ENCODE data around the gene CPNE4.

Gene CPNE4

GRCh38 chr3:131503320-131503635 is 531.5 kb downstream of the CPNE4 start:
- H3K27me3 ChIP-seq (ENCODE audit: control insufficient read depth, low read length) = no peaks in the 10 kb centered on the region
- H3K79me2 ChIP-seq (ENCODE audit: control insufficient read depth, low read length) = peaks cover 43% of the 10 kb centered on the region
- peak overlapping the region; percentile 99 for H3K4me3 ChIP-seq (ENCODE audit: low read length)
- TF ChIP-seq EZH2phosphoT487 (IDR thresholded peaks at IDR 0.05; ENCODE audit: borderline replicate concordance, low read length) (no peak), CTCF (IDR thresholded peaks at IDR 0.05; ENCODE audit: low read depth, low read length, poor library complexity, severe bottlenecking) (no peak)
- peaks cover 40% of the 10 kb centered on the region for H3K36me3 ChIP-seq (ENCODE audit: control insufficient read depth, low read length)
- no peaks in the 10 kb centered on the region for H3F3A ChIP-seq (ENCODE audit: control insufficient read depth, insufficient read depth)
- no peak overlapping the region for H3K27ac ChIP-seq (ENCODE audit: low read depth, low read length)
- H4K20me1 ChIP-seq (ENCODE audit: control insufficient read depth, insufficient read depth, low read depth, low read length) = no peaks in the 10 kb centered on the region
- H3K4me2 ChIP-seq (ENCODE audit: low read length) = peak overlapping the region; percentile 94
- H3K9me3 ChIP-seq (ENCODE audit: control insufficient read depth, insufficient read depth, low read length) = no peaks in the 10 kb centered on the region
- peaks cover 20% of the 10 kb centered on the region for H3K4me1 ChIP-seq (ENCODE audit: control insufficient read depth, low read length)
- H3K9me2 ChIP-seq (replicated peaks; ENCODE audit: control insufficient read depth, low read length) = no peaks in the 10 kb centered on the region

- H3F3A ChIP-seq (ENCODE audit: control insufficient read depth, insufficient read depth) = no peaks in the 10 kb centered on the region
- no peaks in the 10 kb centered on the region for H3K27me3 ChIP-seq (ENCODE audit: control insufficient read depth, low read length)
- H4K20me1 ChIP-seq (ENCODE audit: control insufficient read depth, insufficient read depth, low read depth, low read length) = no peaks in the 10 kb centered on the region
- TF ChIP-seq CTCF (IDR thresholded peaks at IDR 0.05; ENCODE audit: low read depth, low read length, poor library complexity, severe bottlenecking) = no peak
- TF ChIP-seq EZH2phosphoT487 (IDR thresholded peaks at IDR 0.05; ENCODE audit: borderline replicate concordance, low read length) = no peak
- H3K36me3 ChIP-seq (ENCODE audit: control insufficient read depth, low read length) = peaks cover 44% of the 10 kb centered on the region
- H3K4me1 ChIP-seq (ENCODE audit: control insufficient read depth, low read length) = peaks cover 20% of the 10 kb centered on the region
- no peaks in the 10 kb centered on the region for H3K9me3 ChIP-seq (ENCODE audit: control insufficient read depth, insufficient read depth, low read length)
- peaks cover 45% of the 10 kb centered on the region for H3K79me2 ChIP-seq (ENCODE audit: control insufficient read depth, low read length)
- no peaks in the 10 kb centered on the region for H3K9me2 ChIP-seq (replicated peaks; ENCODE audit: control insufficient read depth, low read length)
- H3K4me3 ChIP-seq (ENCODE audit: low read length) = peak within 1 kb of the TSS; percentile 99
- peak within 1 kb of the TSS; percentile 43 for H3K27ac ChIP-seq (ENCODE audit: low read depth, low read length)
- H3K4me2 ChIP-seq (ENCODE audit: low read length) = peak within 1 kb of the TSS; percentile 94
Measured at GRCh38 chr3:131502530-131503319, 532.1 kb downstream of the CPNE4 start, which contains the start of gene MRPL3. Gene MRPL3, minus strand, starts transcription at chr3:131502971. Its CDS starts 150 bp downstream, at chr3:131502821.

- peak overlapping the region; percentile 94 for H3K4me2 ChIP-seq (ENCODE audit: low read length)
- peaks cover 20% of the 10 kb centered on the region for H3K4me1 ChIP-seq (ENCODE audit: control insufficient read depth, low read length)
- no peaks in the 10 kb centered on the region for H3F3A ChIP-seq (ENCODE audit: control insufficient read depth, insufficient read depth)
- no peak overlapping the region for H3K27ac ChIP-seq (ENCODE audit: low read depth, low read length)
- H4K20me1 ChIP-seq (ENCODE audit: control insufficient read depth, insufficient read depth, low read depth, low read length) = no peaks in the 10 kb centered on the region
- peaks cover 49% of the 10 kb centered on the region for H3K79me2 ChIP-seq (ENCODE audit: control insufficient read depth, low read length)
- H3K4me3 ChIP-seq (ENCODE audit: low read length) = peak overlapping the region; percentile 99
- H3K9me2 ChIP-seq (replicated peaks; ENCODE audit: control insufficient read depth, low read length) = no peaks in the 10 kb centered on the region
- no peaks in the 10 kb centered on the region for H3K9me3 ChIP-seq (ENCODE audit: control insufficient read depth, insufficient read depth, low read length)
- H3K27me3 ChIP-seq (ENCODE audit: control insufficient read depth, low read length) = no peaks in the 10 kb centered on the region
- peaks cover 52% of the 10 kb centered on the region for H3K36me3 ChIP-seq (ENCODE audit: control insufficient read depth, low read length)
- TF ChIP-seq EZH2phosphoT487 (IDR thresholded peaks at IDR 0.05; ENCODE audit: borderline replicate concordance, low read length) = no peak
- no peak for TF ChIP-seq CTCF (IDR thresholded peaks at IDR 0.05; ENCODE audit: low read depth, low read length, poor library complexity, severe bottlenecking)
Measured at GRCh38 chr3:131501949-131502348, 532.9 kb downstream of the CPNE4 start.

Data from DOHH2 (cell line).